GM19240 (cell line): ENCODE data around the gene AATK.

Source experiments
- DNase-seq: peaks from one replicate; pipeline ENCODE4 v3.0.0; 2011; ENCODE audit warnings: low spot score; ENCODE audit not compliant: insufficient read length

Gene AATK

GRCh38 chr17:81180836-81181810 lies 15.1 kb upstream of the AATK start:
- DNase-seq: no peak

- no peak for DNase-seq
Measured at GRCh38 chr17:81179861-81180260, 13.8 kb upstream of the AATK start.

- DNase-seq: no peak
Measured at GRCh38 chr17:81179220-81179619, 13.2 kb upstream of the AATK start.

- DNase-seq: no peak
Measured at GRCh38 chr17:81178136-81179091, 12.4 kb upstream of the AATK start.

GRCh38 chr17:81176666-81177065 lies 10.6 kb upstream of the AATK start:
- no peak for DNase-seq

GRCh38 chr17:81173762-81174155 lies 7.7 kb upstream of the AATK start:
- DNase-seq: no peak

- DNase-seq: no peak
Measured at GRCh38 chr17:81173052-81173761, 7.2 kb upstream of the AATK start.

GRCh38 chr17:81171941-81172340 lies 5.9 kb upstream of the AATK start:
- no peak for DNase-seq

- no peak for DNase-seq
Measured at GRCh38 chr17:81170727-81171494, 4.9 kb upstream of the AATK start.

GRCh38 chr17:81169870-81170309 lies 3.9 kb upstream of the AATK start:
- no peak for DNase-seq

- DNase-seq: no peak
Measured at GRCh38 chr17:81167638-81168037, 1.6 kb upstream of the AATK start.

- no peak for DNase-seq
Measured at GRCh38 chr17:81167194-81167524, 1.1 kb upstream of the AATK start.

- DNase-seq: no peak
Measured at GRCh38 chr17:81165246-81166032, 582 bp downstream of the AATK start, which contains the start of gene PVALEF. Gene PVALEF, plus strand, starts transcription at chr17:81165507. Its CDS starts 15,720 bp downstream, at chr17:81181227.

- DNase-seq: no peak
Measured at GRCh38 chr17:81164371-81165245, 1.4 kb downstream of the AATK start.

GRCh38 chr17:81163703-81164370 lies 2.2 kb downstream of the AATK start:
- DNase-seq: no peak

- DNase-seq: no peak
Measured at GRCh38 chr17:81163051-81163695, 2.8 kb downstream of the AATK start.

GRCh38 chr17:81162491-81162890 lies 3.5 kb downstream of the AATK start:
- no peak for DNase-seq

GRCh38 chr17:81161972-81162371 lies 4.0 kb downstream of the AATK start:
- no peak for DNase-seq
